ENCODE data around the gene TMEM125. TPM values are rescaled to one million over a fixed set of nuclear protein-coding genes. Genes with fewer than 3 reads are reported as not detected.

The TMEM125 gene
- total RNA-seq, 3 donors from 2014 or later = 31.9 to 71.6 (median 40.6) TPM

DNA sequence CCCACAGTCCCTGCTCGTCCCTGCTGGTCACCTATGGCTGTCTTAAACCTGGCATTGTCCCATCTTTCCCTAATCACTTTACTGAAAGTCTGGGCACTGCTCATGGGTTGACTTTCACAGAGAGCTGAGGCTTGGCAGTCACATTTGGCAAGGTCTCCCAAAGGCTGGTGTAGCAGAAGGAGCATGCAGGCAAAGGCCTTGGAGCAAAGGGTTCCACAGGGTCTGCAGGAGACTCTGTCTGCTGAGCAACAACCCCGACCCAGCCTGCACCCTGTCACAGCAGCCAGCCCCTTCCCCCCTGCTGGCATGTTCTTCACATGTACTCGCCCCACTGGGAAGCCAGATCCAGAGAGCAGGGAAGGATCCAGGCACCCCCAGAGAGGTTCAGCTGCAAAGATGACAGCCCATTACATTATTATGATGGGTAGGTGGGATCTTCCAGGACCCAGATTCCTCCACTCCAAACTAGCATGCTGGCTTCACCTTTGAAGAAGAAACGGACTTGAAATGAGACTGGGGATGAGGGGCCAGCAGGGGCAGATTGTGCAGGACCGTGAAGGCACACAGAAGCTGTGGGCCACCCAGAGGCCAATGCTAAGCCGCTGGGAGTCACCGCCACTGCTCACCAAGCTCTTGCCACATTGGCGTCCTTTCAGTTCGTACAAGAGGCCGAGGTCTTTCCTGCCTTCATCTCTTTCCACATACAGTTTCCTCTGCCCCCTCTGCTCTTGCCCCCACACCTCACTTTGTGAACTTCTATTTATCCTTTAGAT is 14.2 kb upstream of the TMEM125 start:
- TF ChIP-seq, protein P1, sequence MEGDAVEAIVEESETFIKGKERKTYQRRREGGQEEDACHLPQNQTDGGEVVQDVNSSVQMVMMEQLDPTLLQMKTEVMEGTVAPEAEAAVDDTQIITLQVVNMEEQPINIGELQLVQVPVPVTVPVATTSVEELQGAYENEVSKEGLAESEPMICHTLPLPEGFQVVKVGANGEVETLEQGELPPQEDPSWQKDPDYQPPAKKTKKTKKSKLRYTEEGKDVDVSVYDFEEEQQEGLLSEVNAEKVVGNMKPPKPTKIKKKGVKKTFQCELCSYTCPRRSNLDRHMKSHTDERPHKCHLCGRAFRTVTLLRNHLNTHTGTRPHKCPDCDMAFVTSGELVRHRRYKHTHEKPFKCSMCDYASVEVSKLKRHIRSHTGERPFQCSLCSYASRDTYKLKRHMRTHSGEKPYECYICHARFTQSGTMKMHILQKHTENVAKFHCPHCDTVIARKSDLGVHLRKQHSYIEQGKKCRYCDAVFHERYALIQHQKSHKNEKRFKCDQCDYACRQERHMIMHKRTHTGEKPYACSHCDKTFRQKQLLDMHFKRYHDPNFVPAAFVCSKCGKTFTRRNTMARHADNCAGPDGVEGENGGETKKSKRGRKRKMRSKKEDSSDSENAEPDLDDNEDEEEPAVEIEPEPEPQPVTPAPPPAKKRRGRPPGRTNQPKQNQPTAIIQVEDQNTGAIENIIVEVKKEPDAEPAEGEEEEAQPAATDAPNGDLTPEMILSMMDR (IDR thresholded peaks at IDR 0.05) = no peak
- Histone ChIP-seq H3K4me1 (ENCODE audit: low read depth) (peaks cover 10% of the 10 kb centered on the region), H3K36me3 (ENCODE audit: low read depth) (no peaks in the 10 kb centered on the region), H3K4me3 (no peak overlapping the region), H3K9me3 (peaks cover 3% of the 10 kb centered on the region)
- ATAC-seq (no peak), DNase-seq (no peak)
- intact Hi-C loops (cut with DNase I, micrococcal nuclease) = no loop called here

DNA sequence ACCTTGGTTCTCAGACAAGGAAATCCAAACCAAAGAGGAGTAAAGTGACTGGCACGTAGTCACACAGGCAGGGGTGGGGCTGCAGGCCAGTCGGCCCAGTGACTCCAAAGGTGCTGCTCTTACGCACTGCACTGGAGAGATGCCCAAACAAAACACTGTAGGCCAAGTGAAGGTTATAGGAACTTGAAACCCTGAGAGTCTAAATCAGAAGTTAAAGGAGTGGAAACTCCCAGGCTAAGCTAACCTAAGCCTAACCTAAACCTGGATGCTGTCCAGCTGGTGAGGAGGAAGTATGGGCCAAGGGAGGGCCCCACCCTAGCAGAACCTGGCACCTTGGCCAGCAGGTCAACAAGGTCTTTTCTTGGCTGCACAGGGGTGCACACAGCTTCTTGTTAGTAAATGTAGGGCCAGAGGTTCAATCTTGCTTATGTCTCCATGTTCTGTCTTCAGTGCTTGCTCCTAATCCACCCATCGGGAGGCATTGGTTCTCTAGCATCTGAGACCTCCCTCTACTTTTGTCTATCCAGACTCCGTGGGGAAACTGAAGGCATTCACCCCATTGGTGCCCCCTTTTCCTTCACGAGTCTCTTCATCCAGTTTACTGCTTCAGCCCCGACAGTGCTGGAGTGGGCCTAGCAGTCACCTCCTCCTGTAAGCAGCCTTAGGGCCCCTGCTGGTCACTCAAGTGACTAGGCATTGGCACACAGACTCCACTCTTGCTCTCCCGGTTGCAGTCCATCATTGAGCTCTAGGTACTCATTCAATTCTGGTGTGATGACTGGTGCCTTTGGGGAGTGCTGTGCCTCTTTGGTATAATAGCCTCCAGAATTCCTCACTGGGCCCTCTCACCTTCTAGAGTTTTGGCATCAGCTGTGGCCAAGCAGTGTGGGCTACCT is 12.9 kb upstream of the TMEM125 start:
- peaks cover 3% of the 10 kb centered on the region for H3K9me3 ChIP-seq
- H3K4me3 ChIP-seq = no peak overlapping the region
- H3K4me1 ChIP-seq (ENCODE audit: low read depth) = peaks cover 10% of the 10 kb centered on the region
- DNase-seq (peak; percentile 76 to 87 (median 79)), ATAC-seq (peak; percentile 98)
- intact Hi-C loops (cut with DNase I, micrococcal nuclease) = no loop called here
- TF ChIP-seq, protein P1 (IDR thresholded peaks at IDR 0.05) = no peak
- H3K36me3 ChIP-seq (ENCODE audit: low read depth) = no peaks in the 10 kb centered on the region

DNA sequence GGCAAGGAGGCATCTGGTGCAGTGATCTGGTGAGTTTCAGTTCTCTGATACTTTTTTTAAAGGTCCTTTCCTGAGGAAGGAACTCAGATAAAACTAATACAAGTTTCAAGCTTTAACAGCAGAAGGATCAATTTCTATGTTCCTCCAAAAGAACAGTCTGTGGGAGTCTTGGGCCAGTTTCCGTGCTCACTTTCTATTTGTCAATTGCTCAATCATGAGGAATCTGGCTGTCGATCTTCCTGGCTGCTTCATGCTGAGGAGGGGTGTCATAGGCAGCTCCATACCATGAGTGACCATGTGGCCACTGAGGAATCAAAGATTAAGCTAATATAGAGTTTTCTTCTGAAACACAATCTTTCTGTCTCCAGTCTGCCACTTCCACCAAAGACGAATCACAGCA is 11.4 kb upstream of the TMEM125 start:
- DNase-seq (no peak), ATAC-seq (no peak)
- no peaks in the 10 kb centered on the region for H3K36me3 ChIP-seq (ENCODE audit: low read depth)
- H3K4me1 ChIP-seq (ENCODE audit: low read depth) = peaks cover 10% of the 10 kb centered on the region
- H3K9me3 ChIP-seq = peaks cover 3% of the 10 kb centered on the region
- TF ChIP-seq, protein P1 (IDR thresholded peaks at IDR 0.05) = no peak
- H3K4me3 ChIP-seq = no peak overlapping the region
- intact Hi-C loops (cut with DNase I, micrococcal nuclease) = no loop called here

DNA sequence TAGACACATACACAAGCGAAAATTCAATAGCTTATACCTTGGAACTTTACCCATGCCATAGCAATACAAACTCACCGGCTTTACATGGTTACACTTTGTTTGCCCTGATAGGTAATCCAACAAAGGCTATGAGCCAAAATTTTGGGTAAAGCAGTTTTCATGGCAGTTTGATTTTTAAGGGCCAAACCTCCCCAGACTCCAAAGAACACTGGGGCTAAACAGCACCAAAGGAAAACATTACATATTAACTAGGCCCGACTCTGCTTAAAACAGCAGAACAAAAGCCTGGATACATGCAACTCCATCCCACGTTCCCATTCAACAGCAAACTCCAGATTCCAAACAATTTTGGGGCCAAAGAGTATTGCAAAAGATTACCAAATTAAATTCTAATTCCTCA is 4.4 kb upstream of the TMEM125 start:
- TF ChIP-seq, protein P1 (IDR thresholded peaks at IDR 0.05) = no peak
- no peak for DNase-seq
- no peak for ATAC-seq
- Histone ChIP-seq H3K9me3 (no peaks in the 10 kb centered on the region), H3K4me1 (ENCODE audit: low read depth) (no peaks in the 10 kb centered on the region), H3K4me3 (no peak overlapping the region), H3K36me3 (ENCODE audit: low read depth) (no peaks in the 10 kb centered on the region)
- intact Hi-C loops (cut with DNase I, micrococcal nuclease) = no loop called here

DNA sequence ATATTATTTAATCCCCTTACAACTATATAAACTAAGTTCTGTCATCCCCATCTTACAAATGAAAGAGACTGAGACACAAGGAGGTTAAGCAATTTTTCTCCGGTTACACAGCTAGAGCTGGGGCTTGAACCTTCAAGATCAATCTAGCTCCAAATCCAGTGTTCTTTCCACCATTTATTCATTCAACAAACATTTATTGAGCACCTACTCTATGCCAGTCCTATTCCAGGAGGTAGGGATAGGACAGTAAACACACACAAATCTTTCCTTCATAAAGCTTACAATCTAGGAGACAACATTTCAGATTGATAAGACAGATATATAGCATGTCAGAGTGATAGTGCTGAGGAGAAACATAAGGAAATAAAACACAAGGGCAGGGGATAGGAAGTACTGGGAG is 2.9 kb upstream of the TMEM125 start:
- TF ChIP-seq, protein P1 (IDR thresholded peaks at IDR 0.05) = no peak
- DNase-seq (no peak), ATAC-seq (no peak)
- no peaks in the 10 kb centered on the region for H3K36me3 ChIP-seq (ENCODE audit: low read depth)
- no peak overlapping the region for H3K4me3 ChIP-seq
- H3K9me3 ChIP-seq = no peaks in the 10 kb centered on the region
- peaks cover 9% of the 10 kb centered on the region for H3K4me1 ChIP-seq (ENCODE audit: low read depth)
- intact Hi-C loops (cut with DNase I, micrococcal nuclease) = no loop called here

All from mucosa of descending colon (tissue), 3 donors.